HepG2 (cell line): ENCODE data around the gene QSER1. TPM values are rescaled to one million over a fixed set of nuclear protein-coding genes. Genes with fewer than 3 reads are reported as not detected.

Experiments used
- CBX2 ChIP-seq, 2 experiments: fragments of 200-600 bp in 1 of 2; sonication (generic); formaldehyde crosslinking in 1 of 2; IDR thresholded peaks; 2 replicates each; pipeline versions ENCODE4 v1.7.0 to v1.8.1; 2018 to 2022; ENCODE audit warnings: low read depth in 2 of 2, low read length in 1 of 2, mild to moderate bottlenecking in 1 of 2, missing genetic modification reagents in 1 of 2
- EEA1 ChIP-seq: sonication (generic); formaldehyde crosslinking; IDR thresholded peaks from 2 replicates; pipeline ENCODE4 v1.5.1; 2020; ENCODE audit warnings: mild to moderate bottlenecking, missing genetic modification reagents, borderline replicate concordance
- FOXP1 ChIP-seq, 2 experiments: fragments of 450-650 bp in 1 of 2; IDR thresholded peaks; 2 replicates each; pipeline ENCODE4 v1.6.1; 2017 to 2018; ENCODE audit warnings: antibody characterized with exemption in 1 of 2
- HINFP ChIP-seq: sonication (generic); formaldehyde crosslinking; IDR thresholded peaks from 2 replicates; pipeline ENCODE4 v1.4.0; 2020; ENCODE audit warnings: low read depth, mild to moderate bottlenecking, missing genetic modification reagents
- KLF12 ChIP-seq: sonication (generic); formaldehyde crosslinking; IDR thresholded peaks from 2 replicates; pipeline ENCODE4 v1.4.0; 2020; ENCODE audit warnings: missing genetic modification reagents, borderline replicate concordance
- KLF13 ChIP-seq: sonication (generic); formaldehyde crosslinking; IDR thresholded peaks from 2 replicates; pipeline ENCODE4 v1.4.0; 2020; ENCODE audit warnings: mild to moderate bottlenecking, missing genetic modification reagents
- MXD4 ChIP-seq: IDR thresholded peaks from 2 replicates; pipeline ENCODE4 v1.6.1; 2016; ENCODE audit warnings: mild to moderate bottlenecking, missing biosample characterization, missing genetic modification reagents
- PLSCR1 ChIP-seq: sonication (generic); formaldehyde crosslinking; IDR thresholded peaks from 2 replicates; pipeline ENCODE4 v1.5.0; 2020; ENCODE audit warnings: missing genetic modification reagents, mild to moderate bottlenecking, borderline replicate concordance
- POGK ChIP-seq: sonication (generic); formaldehyde crosslinking; conservative IDR thresholded peaks from 2 replicates; pipeline ENCODE4 v1.8.0; 2022; ENCODE audit warnings: mild to moderate bottlenecking, moderate library complexity, missing genetic modification reagents
- REST ChIP-seq, 2 experiments: IDR thresholded peaks; 2 replicates each; pipeline ENCODE4 v1.6.1; 2011 to 2012; ENCODE audit warnings: low read length in 2 of 2, borderline replicate concordance in 1 of 2, low read depth in 1 of 2, mild to moderate bottlenecking in 1 of 2, moderate library complexity in 1 of 2
- SMAD9 ChIP-seq: sonication (generic); formaldehyde crosslinking; IDR thresholded peaks from 2 replicates; pipeline ENCODE4 v1.5.1; 2020; ENCODE audit warnings: mild to moderate bottlenecking, missing genetic modification reagents
- TARDBP ChIP-seq: sonication (generic); formaldehyde crosslinking; IDR thresholded peaks from 2 replicates; pipeline ENCODE4 v1.8.0; 2022; ENCODE audit warnings: mild to moderate bottlenecking, missing genetic modification reagents
- ZBTB26 ChIP-seq: IDR thresholded peaks from 2 replicates; pipeline ENCODE4 v1.6.1; 2016; ENCODE audit warnings: missing compliant biosample characterization, missing genetic modification reagents, borderline replicate concordance
- ZBTB8A ChIP-seq: sonication (generic); formaldehyde crosslinking; IDR thresholded peaks from 2 replicates; pipeline ENCODE4 v1.4.0; 2020; ENCODE audit warnings: mild to moderate bottlenecking, low read depth, missing genetic modification reagents, borderline replicate concordance
- ZNF143 ChIP-seq: sonication (generic); formaldehyde crosslinking; IDR thresholded peaks from 2 replicates; pipeline ENCODE4 v1.4.0; 2020; ENCODE audit warnings: missing genetic modification reagents
- ZNF331 ChIP-seq: sonication (generic); formaldehyde crosslinking; IDR thresholded peaks from 2 replicates; pipeline ENCODE4 v1.4.0; 2020; ENCODE audit warnings: missing genetic modification reagents
- ZNF672 ChIP-seq: sonication (generic); formaldehyde crosslinking; IDR thresholded peaks from 2 replicates; pipeline ENCODE4 v1.8.1; 2022; ENCODE audit warnings: missing genetic modification reagents
- ZNF841 ChIP-seq: sonication (generic); formaldehyde crosslinking; IDR thresholded peaks from 2 replicates; pipeline ENCODE4 v1.8.1; 2023; ENCODE audit warnings: missing genetic modification reagents, borderline replicate concordance
- ZSCAN25 ChIP-seq: sonication (generic); formaldehyde crosslinking; IDR thresholded peaks from 2 replicates; pipeline ENCODE4 v1.8.0; 2022; ENCODE audit warnings: mild to moderate bottlenecking, missing genetic modification reagents
- polyA plus RNA-seq, 8 experiments: library from polyadenylated mRNA; depleted of rRNA in 3 of 8; stranded (reverse) in 7 of 8; unstranded in 1 of 8; fragments of >200 nt; fragmentation: Illumina TruSeq in 4 of 8; extraction: Trizol in 4 of 8; gene quantifications; 2 replicates each; pipeline versions ENCODE4 v1.2.1 to v1.2.3, GENCODE V29; 2011 to 2016; ENCODE audit warnings: low read depth in 4 of 8, missing spikeins in 1 of 8, mixed read lengths in 1 of 8; ENCODE audit not compliant: insufficient read depth in 1 of 8
- total RNA-seq, 5 experiments: library from RNA; depleted of rRNA; stranded (reverse); fragments of >200 nt; fragmentation: Illumina TruSeq; extraction: Trizol; gene quantifications; 2 replicates each; pipeline ENCODE4 v1.2.3, GENCODE V29; 2016; ENCODE audit warnings: low read depth in 1 of 5

The QSER1 gene
- total and polyA plus RNA-seq, 2 of the 13 experiments (the other 11 are each of a cell fraction or from before 2014, with no cell fraction given): 8.9 to 17.3 TPM

- TF ChIP-seq REST (IDR thresholded peaks at IDR 0.05; ENCODE audit: borderline replicate concordance in 1 of 2, low read depth in 1 of 2, low read length in 2 of 2): peak in 1 of 2 experiments; percentile 27; a peak in 2 of 4 replicates
- TF ChIP-seq ZBTB8A (CRISPR knock-in tag): no peak
- TF ChIP-seq ZSCAN25: no peak
- TF ChIP-seq FOXP1 (IDR thresholded peaks at IDR 0.05): no peak
- TF ChIP-seq FOXP1 (CRISPR knock-in tag; IDR thresholded peaks at IDR 0.05): no peak
- no peak for TF ChIP-seq SMAD9 (CRISPR knock-in tag)
- TF ChIP-seq HINFP (CRISPR knock-in tag): no peak
- no peak for TF ChIP-seq ZNF672
- no peak for TF ChIP-seq TARDBP (CRISPR knock-in tag)
- TF ChIP-seq EEA1 (CRISPR knock-in tag): 0 out of 2 replicates have a peak, but pooled peaks have one; percentile 58
- no peak for TF ChIP-seq ZBTB26 (CRISPR knock-in tag)
- peak; percentile 63 for TF ChIP-seq ZNF143
- TF ChIP-seq PLSCR1 (CRISPR knock-in tag): no peak
- TF ChIP-seq MXD4: no peak; the same call in 1 of the 2 replicates
- no peak for TF ChIP-seq ZNF841 (CRISPR knock-in tag)
- TF ChIP-seq POGK (CRISPR knock-in tag): peak; percentile 72
- TF ChIP-seq KLF13: no peak
- no peak for TF ChIP-seq ZNF331
- no peak for TF ChIP-seq CBX2 (IDR thresholded peaks at IDR 0.05; ENCODE audit: low read depth, low read length)
- no peak for TF ChIP-seq CBX2 (CRISPR knock-in tag; IDR thresholded peaks at IDR 0.05; ENCODE audit: low read depth)
- TF ChIP-seq KLF12 (CRISPR knock-in tag): 0 out of 2 replicates have a peak, but pooled peaks have one; percentile 24
These were observed at the start of gene QSER1 (continued) for GRCh38 chr11:32892355-32893092.
